ENCODE results near the gene MCC.

MCC gene

GRCh38 chr5:113240951-113241726, 247.1 kb downstream of the MCC start:
- DNase-seq, result no peak

- no peak for DNase-seq
Observed at GRCh38 chr5:113240032-113240431, 248.2 kb downstream of the MCC start.

- DNase-seq, result no peak
Observed at GRCh38 chr5:113237893-113238292, 250.4 kb downstream of the MCC start.

- no peak for DNase-seq
Observed at GRCh38 chr5:113236536-113237288, 251.5 kb downstream of the MCC start.

GRCh38 chr5:113235884-113236283, 252.4 kb downstream of the MCC start:
- DNase-seq, result no peak

- no peak for DNase-seq
Observed at GRCh38 chr5:113234546-113234945, 253.7 kb downstream of the MCC start.

- no peak for DNase-seq
Observed at GRCh38 chr5:113233606-113234005, 254.6 kb downstream of the MCC start.

GRCh38 chr5:113232667-113233066, 255.6 kb downstream of the MCC start:
- no peak for DNase-seq

- no peak for DNase-seq
Observed at GRCh38 chr5:113232221-113232620, 256.0 kb downstream of the MCC start.

- DNase-seq, result no peak
Observed at GRCh38 chr5:113231653-113232000, 256.6 kb downstream of the MCC start.

- DNase-seq, result no peak
Observed at GRCh38 chr5:113230711-113231652, 257.3 kb downstream of the MCC start.

GRCh38 chr5:113227798-113228197, 260.5 kb downstream of the MCC start:
- DNase-seq, result no peak

GRCh38 chr5:113226116-113226736, 262.0 kb downstream of the MCC start:
- no peak for DNase-seq

GRCh38 chr5:113225259-113225658, 263.0 kb downstream of the MCC start:
- DNase-seq, result no peak

- no peak for DNase-seq
Observed at GRCh38 chr5:113224605-113225065, 263.6 kb downstream of the MCC start.

GRCh38 chr5:113223831-113224604, 264.2 kb downstream of the MCC start:
- DNase-seq, result no peak

GRCh38 chr5:113223315-113223714, 264.9 kb downstream of the MCC start:
- no peak for DNase-seq

- no peak for DNase-seq
Observed at GRCh38 chr5:113221294-113222176, 266.7 kb downstream of the MCC start.

GRCh38 chr5:113219695-113220094, 268.6 kb downstream of the MCC start:
- DNase-seq, result no peak

GRCh38 chr5:113218906-113219517, 269.2 kb downstream of the MCC start:
- DNase-seq, result no peak

Data from CD4-positive, alpha-beta T cell treated with Interleukin-17A for 1 hour (primary cell).